Measurements from ENCODE around the gene TMPRSS3.
A peak's percentile ranks its signal among the peaks of the same experiment; 100 is the strongest.

TMPRSS3 gene

GRCh38 chr21:42427809-42428419 lies 32.1 kb upstream of the TMPRSS3 start:
- no peak for DNase-seq (ENCODE audit: low read depth, low spot score)

GRCh38 chr21:42426876-42427480 lies 31.1 kb upstream of the TMPRSS3 start:
- no peak for DNase-seq (ENCODE audit: low read depth, low spot score)

- no peak for DNase-seq (ENCODE audit: low read depth, low spot score)
These were observed 30.6 kb upstream of the TMPRSS3 start for GRCh38 chr21:42426424-42426823.

- no peak for DNase-seq (ENCODE audit: low read depth, low spot score)
These were observed 29.7 kb upstream of the TMPRSS3 start for GRCh38 chr21:42425591-42425990.

GRCh38 chr21:42424914-42425541 lies 29.2 kb upstream of the TMPRSS3 start:
- DNase-seq (ENCODE audit: low read depth, low spot score), result no peak

GRCh38 chr21:42423685-42424084 lies 27.8 kb upstream of the TMPRSS3 start:
- DNase-seq (ENCODE audit: low read depth, low spot score), result no peak

- no peak for DNase-seq (ENCODE audit: low read depth, low spot score)
These were observed 27.4 kb upstream of the TMPRSS3 start for GRCh38 chr21:42423197-42423675.

GRCh38 chr21:42421018-42421793 lies 25.4 kb upstream of the TMPRSS3 start:
- no peak for DNase-seq (ENCODE audit: low read depth, low spot score)

- no peak for DNase-seq (ENCODE audit: low read depth, low spot score)
These were observed 24.0 kb upstream of the TMPRSS3 start for GRCh38 chr21:42419845-42420244.

- DNase-seq (ENCODE audit: low read depth, low spot score), result no peak
These were observed 23.0 kb upstream of the TMPRSS3 start for GRCh38 chr21:42418886-42419285.

GRCh38 chr21:42417533-42417932 lies 21.7 kb upstream of the TMPRSS3 start:
- no peak for DNase-seq (ENCODE audit: low read depth, low spot score)

GRCh38 chr21:42414928-42415769 lies 19.3 kb upstream of the TMPRSS3 start:
- DNase-seq (ENCODE audit: low read depth, low spot score), result peak; percentile 39

GRCh38 chr21:42414553-42414927 lies 18.7 kb upstream of the TMPRSS3 start:
- DNase-seq (ENCODE audit: low read depth, low spot score), result no peak

- DNase-seq (ENCODE audit: low read depth, low spot score), result no peak
These were observed 18.2 kb upstream of the TMPRSS3 start for GRCh38 chr21:42414066-42414465.

GRCh38 chr21:42413500-42413899 lies 17.6 kb upstream of the TMPRSS3 start:
- DNase-seq (ENCODE audit: low read depth, low spot score), result no peak

- DNase-seq (ENCODE audit: low read depth, low spot score), result no peak
These were observed 17.2 kb upstream of the TMPRSS3 start for GRCh38 chr21:42413093-42413492.

- no peak for DNase-seq (ENCODE audit: low read depth, low spot score)
These were observed 16.7 kb upstream of the TMPRSS3 start for GRCh38 chr21:42412636-42412933.

- no peak for DNase-seq (ENCODE audit: low read depth, low spot score)
These were observed 16.2 kb upstream of the TMPRSS3 start for GRCh38 chr21:42411891-42412635.

GRCh38 chr21:42411197-42411869 lies 15.5 kb upstream of the TMPRSS3 start:
- DNase-seq (ENCODE audit: low read depth, low spot score), result no peak

- DNase-seq (ENCODE audit: low read depth, low spot score), result no peak
These were observed 13.5 kb upstream of the TMPRSS3 start for GRCh38 chr21:42409366-42409765.

All from ELF-1 (cell line).